Tibial nerve (tissue), 4 donors: ENCODE data around the gene SUPT5H.

ENCODE experiments used
- CTCF ChIP-seq, 5 experiments: fragments of 200-600 bp in 3 of 5; fragments of 450-650 bp in 2 of 5; sonication (generic) in 3 of 5; IDR thresholded peaks; one replicate each; pipeline ENCODE4 v1.5.1; 2016 to 2019; ENCODE audit warnings: antibody characterized with exemption in 5 of 5, mild to moderate bottlenecking in 3 of 5, moderate library complexity in 2 of 5
- EP300 ChIP-seq, 2 donors: sonication (generic); formaldehyde crosslinking; IDR thresholded peaks; one replicate each; pipeline ENCODE4 v1.6.1; 2017; ENCODE audit warnings: antibody characterized with exemption in 2 of 2, mild to moderate bottlenecking in 1 of 2
- POLR2A ChIP-seq, 2 donors: fragments of 450-650 bp; IDR thresholded peaks; one replicate each; pipeline ENCODE4 v1.6.1; 2017; ENCODE audit warnings: antibody characterized with exemption in 2 of 2, mild to moderate bottlenecking in 2 of 2, moderate library complexity in 2 of 2

GRCh38 chr19:39406656-39407409 lies 38.5 kb upstream of the SUPT5H start, which contains the start of gene ZFP36:
- TF ChIP-seq CTCF (IDR thresholded peaks at IDR 0.05) (peak in 2 of 5 experiments; percentile 25 to 26), POLR2A (IDR thresholded peaks at IDR 0.05) (peak; percentile 97 to 99), EP300 (IDR thresholded peaks at IDR 0.05) (peak; percentile 39 to 100)
